HG03521 (cell line): ENCODE results near the gene ARHGEF12.

Experiments used
- ATAC-seq: cut with Tn5 transposase; IDR thresholded peaks from one replicate; pipeline ENCODE4 v1.9.1; 2021; ENCODE audit warnings: mild to moderate bottlenecking, moderate library complexity; ENCODE audit not compliant: unreplicated experiment

ARHGEF12 gene

DNA sequence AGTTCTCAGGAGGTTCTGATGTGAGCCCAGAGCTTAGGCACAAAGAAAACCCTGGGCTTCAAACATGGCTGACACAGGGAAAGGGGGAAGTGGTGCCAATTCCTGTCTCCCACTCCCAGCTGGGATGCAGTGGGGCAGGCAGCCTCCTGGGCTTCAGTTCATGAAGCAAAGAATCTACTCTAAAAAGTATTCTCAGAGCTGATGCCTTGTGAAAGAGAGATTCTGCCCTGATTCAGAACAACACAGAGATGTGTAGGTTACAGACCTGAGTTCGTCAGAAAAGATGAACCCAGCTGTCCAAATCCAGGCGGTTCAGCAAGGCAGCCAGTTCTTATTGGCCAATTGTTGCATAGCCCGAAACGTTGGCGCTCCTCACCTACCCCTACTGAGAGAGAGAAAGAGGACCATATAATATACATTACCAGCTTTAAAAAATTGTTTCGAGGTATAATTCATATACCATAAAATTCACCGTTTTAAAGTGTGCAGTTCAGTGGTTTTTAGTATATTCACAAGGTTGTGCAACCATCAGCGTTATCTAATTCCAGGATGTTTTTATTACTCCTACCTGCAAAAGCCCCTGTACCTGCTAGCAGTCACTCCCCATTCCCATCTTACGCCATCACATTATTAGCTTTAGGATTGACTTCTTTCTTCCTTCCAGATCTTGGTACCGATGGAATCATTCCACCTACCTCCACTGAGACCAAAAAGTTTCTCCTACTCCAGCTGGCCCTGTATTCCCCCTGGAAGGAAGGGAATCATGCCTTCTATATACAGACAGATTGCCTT lies 18.3 kb upstream of the ARHGEF12 start:
- no peak for ATAC-seq

GRCh38 chr11:120318906-120319305 lies 17.3 kb upstream of the ARHGEF12 start:
- ATAC-seq: no peak

GRCh38 chr11:120324932-120325810 lies 11.0 kb upstream of the ARHGEF12 start, which contains the start of gene TLCD5:
TLCD5 (plus strand) TSS chr11:120325299; CDS start chr11:120327442, 2,143 bp downstream.
- no peak for ATAC-seq

- no peak for ATAC-seq
Observed at GRCh38 chr11:120326228-120326627, 10.0 kb upstream of the ARHGEF12 start.

GRCh38 chr11:120326845-120327281 lies 9.3 kb upstream of the ARHGEF12 start:
- no peak for ATAC-seq

GRCh38 chr11:120327311-120327710 lies 8.9 kb upstream of the ARHGEF12 start:
- no peak for ATAC-seq

DNA sequence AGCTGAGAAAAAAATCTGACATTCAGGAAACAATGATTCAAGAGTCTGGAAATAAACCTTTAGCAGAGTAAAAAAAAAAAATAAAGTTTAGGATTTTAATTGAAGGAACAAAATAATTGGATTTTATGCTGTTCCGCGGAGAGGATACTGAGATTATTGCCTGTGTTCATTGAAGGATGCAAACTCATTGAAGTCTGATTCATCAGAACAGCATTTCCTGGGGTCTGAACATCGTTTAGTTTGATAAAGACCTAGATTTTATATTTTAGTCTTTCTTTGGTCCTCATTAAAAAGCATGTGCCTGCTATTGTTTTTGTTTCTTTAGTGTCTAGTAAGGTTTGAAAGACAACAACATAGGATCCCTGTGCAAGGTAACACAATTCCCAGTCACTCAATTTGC lies 6.7 kb upstream of the ARHGEF12 start:
- no peak for ATAC-seq

DNA sequence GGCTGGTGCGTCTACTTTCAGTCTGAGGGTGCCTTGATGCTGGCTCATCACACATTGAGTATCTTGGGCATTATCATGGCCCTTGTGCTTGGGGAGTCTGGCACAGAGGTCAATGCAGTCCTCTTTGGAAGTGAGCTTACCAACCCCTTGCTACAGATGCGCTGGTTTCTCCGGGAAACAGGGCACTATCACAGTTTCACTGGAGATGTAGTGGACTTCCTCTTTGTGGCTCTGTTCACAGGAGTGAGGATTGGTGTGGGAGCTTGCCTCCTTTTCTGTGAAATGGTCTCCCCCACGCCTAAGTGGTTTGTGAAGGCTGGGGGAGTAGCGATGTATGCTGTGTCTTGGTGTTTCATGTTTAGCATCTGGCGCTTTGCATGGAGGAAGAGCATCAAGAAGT lies 6.2 kb upstream of the ARHGEF12 start:
- ATAC-seq: no peak

DNA sequence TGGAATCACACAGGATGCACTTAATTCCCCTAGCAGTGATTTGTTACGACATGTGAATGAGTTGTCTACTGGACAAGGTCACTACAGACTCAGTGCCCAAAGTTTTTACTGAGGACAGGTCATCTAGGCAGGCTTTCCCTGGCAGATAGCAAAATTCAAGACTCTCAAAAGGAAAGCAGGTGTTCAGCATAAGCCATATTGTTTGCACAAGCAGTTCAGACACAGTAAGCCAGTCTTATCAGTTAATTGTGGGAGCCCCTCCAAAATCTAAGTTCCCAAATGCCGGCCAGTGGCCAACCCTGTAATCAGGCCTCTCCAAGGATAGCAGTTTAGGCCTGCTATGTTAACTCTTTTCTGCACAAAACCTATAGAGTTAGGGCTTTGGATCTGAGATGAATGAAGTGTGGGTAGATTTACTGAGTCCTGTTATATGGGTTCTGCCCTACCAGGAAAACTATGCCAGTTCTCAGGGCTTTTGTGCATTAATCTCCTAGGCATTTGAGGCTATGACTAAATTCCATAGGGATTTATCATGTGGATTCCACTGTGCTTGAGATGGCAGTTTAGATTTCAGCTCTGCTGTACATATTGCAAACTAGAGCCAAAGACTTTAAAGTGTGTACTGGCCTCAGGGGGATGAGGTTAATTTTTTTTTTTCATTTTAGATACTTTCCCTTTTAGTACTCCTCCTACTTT lies 4.8 kb upstream of the ARHGEF12 start:
- no peak for ATAC-seq

DNA sequence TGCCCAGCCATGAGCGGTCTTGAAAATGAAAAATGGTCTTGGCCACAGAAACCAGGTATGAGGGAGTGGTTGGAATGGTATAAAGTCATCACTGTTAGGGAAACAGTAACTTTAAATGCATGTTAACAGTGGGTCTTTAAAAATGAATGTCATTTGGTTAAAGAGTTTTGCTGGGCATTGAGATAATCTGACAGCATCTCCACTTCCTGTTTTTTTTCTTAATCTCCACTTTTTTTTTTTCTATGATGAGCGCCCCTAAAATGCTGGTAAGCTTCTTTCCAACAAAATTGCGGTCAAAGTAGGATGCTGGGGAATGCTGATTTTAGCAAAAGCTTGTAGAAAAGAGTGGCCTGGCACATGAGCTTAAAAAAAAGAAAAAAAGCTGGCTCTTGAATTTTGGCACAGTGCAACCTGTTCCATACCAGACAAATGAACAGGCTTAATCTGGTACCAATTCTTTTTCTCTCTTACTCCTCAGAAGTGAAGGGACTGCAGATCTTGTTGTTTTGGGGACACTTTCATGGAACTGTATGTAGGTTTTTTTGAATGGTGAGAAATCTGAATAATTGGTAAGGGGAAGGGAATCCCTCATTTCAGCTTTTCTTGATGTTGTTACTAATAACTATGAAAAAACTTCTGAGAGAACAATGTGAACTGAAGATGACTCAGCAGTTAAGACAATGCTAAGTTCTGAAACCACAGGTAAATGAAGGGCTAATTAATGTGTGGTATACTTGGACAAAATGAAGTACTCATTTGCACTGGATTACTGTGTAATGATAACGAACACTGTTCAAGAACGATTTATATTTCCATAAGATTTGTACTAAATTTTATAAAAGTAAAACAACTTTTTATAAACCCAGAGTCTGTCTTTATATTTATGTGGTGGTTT lies 3.1 kb upstream of the ARHGEF12 start:
- no peak for ATAC-seq

- ATAC-seq: no peak
Observed at GRCh38 chr11:120333801-120334200, 2.4 kb upstream of the ARHGEF12 start.

DNA sequence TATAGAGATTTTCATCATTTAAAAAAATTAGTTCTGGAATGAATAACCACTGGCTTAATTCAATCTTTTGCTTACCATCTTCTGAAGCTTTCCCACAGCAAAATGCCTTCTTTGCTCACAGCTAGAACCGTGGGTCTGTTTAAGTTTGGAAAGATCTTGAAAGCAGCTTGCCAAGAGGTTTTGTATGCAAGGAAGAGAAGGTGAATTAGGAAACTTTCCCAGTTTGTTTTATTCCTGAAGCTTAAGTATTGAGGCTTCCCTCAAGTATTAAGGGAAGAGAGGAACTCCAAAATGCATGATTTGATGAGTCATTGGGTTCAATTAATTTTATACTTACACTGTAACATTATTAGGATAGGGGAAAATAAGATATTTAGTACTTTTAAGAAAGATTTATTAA lies 1.9 kb upstream of the ARHGEF12 start:
- ATAC-seq: no peak

DNA sequence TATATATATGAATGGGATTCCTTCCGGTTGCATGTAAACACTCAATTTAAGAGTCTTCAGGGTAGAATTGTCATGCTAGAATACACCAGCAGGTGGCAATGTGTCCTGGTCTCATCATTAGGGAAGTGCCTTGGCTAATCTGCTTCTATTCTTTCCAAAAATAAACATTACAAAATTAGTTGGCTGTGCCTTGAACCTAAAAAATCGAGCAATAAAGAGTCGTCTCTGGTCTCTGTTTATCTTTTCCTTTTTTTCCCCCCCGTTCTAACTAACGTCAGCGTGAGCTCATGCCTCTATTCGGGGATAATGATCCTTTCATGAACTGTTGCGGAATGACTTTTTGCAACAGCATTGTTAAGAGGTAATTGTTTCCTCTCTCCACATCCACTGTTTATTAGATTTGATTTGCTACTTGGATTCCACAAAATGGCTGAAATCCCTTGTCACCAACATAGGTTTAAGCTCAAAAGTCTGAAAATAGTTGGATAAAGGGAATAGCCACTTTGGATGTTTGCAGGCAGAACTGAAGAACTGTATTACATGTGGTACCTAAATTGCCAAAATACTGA lies 1.2 kb upstream of the ARHGEF12 start:
- no peak for ATAC-seq

- ATAC-seq: no peak
Observed at GRCh38 chr11:120335556-120335907, 681 bp upstream of the ARHGEF12 start.

GRCh38 chr11:120336641-120337354 lies 585 bp downstream of the ARHGEF12 start:
- peak; percentile 2 for ATAC-seq

GRCh38 chr11:120337355-120338106 lies 1.3 kb downstream of the ARHGEF12 start:
- ATAC-seq: no peak

GRCh38 chr11:120338107-120338933 lies 2.1 kb downstream of the ARHGEF12 start:
- no peak for ATAC-seq

DNA sequence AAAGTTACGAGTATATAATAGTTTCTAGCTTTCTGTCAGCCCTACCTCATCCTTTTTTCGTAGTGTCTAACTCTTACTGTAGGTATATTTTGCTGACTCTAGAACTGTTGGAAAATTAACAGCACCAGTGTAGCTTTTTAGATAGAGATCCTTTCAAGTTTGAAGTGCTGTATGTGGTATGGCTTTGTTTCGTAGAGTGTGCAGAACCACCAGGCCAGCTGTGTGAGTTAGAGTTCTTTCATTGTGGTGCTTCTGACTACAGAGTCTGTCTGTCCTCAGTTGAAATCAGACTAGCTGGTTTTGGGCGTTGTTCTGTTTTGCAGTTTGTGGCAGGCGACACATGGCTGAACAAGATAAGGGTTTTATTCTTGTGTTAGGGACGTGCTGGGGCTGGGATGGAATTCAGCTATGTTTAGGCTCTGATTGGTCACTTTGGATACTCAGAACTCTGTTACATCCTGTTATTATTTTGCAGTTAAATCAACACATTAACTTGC lies 3.2 kb downstream of the ARHGEF12 start:
- ATAC-seq: no peak
